Bronchial epithelial cell (primary cell): ENCODE measurements around the gene ZFYVE16. TPM values are rescaled to one million over a fixed set of nuclear protein-coding genes. Genes with fewer than 3 reads are reported as not detected.
"Not testable (repeated sequence)": the region's sequence is repeated elsewhere in the genome, so short reads cannot be mapped to it uniquely, and the experiment has no call there.

Source experiments
- DNase-seq: peaks from one replicate; pipeline ENCODE4 v3.0.0-alpha.2; 2010; ENCODE audit warnings: low read depth
- FAIRE-seq: peaks from 2 replicates; lab custom pipeline; 2011; peaks lifted over from hg19 to GRCh38; lab: Jason Lieb, UNC
- H3K27me3 ChIP-seq: 2 replicates; pipeline ENCODE4 v1.5.1; 2011; ENCODE audit warnings: low read length; ENCODE audit not compliant: control insufficient read depth, insufficient read depth
- H3K36me3 ChIP-seq: 2 replicates; pipeline ENCODE4 v1.5.1; 2011; ENCODE audit warnings: low read length; ENCODE audit not compliant: control insufficient read depth, insufficient read depth
- H3K4me3 ChIP-seq: 2 replicates; pipeline ENCODE4 v1.5.1; 2011; ENCODE audit warnings: mild to moderate bottlenecking, low read depth, low read length, control low read depth
- total RNA-seq: library from RNA; depleted of rRNA; stranded (reverse); fragments of >200 nt; gene quantifications from 2 replicates; pipeline ENCODE4 v1.2.1, GENCODE V29; 2014
- TF ChIP-seq, protein P1 (sequence below): IDR thresholded peaks from 2 replicates; pipeline ENCODE4 v1.5.1; 2011; ENCODE audit warnings: mild to moderate bottlenecking, moderate library complexity, low read length, control low read depth, inconsistent platforms; ENCODE audit not compliant: insufficient read depth, severe bottlenecking

ZFYVE16 gene
- total RNA-seq, 1 donor from 2014 or later, result 16.8 TPM

DNA sequence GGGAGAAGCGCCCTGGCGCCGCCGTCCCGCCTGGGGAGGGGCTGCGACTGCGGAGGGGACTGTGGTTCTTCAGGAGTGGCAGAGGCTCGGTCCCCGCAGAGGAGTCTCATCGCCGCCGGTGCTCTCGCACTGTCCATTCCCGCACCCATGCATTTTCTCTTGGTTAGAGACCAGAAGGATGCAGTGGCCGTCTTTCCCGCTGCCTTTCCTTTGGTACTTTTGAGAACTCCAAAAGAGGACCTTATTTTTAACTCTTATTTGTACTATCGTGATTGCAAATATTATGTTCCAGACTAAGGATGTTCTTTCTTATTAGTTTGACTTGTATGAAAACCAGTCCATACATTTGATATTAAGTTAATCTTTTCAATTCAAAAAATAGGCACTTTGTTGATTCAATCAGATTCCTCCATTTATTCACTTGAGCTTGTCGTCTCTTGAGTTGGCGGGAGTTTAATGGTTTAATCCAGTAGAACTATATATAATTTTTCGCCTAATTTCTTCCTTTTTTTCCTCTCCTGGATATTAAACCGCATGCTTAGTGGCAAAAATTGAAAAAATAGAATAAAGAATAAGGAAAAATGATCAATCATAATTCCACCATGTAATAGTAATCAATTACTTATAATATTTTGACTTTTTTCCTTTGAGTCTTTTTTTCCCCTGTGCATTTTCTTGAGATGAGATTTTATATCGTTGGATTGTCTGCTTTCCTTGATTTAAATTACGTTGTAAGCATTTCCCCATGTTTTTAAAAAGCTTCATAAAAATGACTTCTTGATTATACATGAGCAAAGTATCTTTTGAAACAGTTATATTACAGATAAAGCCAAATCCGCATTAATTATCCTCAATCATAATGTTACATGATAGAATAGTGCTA lies 861 bp downstream of the ZFYVE16 start:
- no peaks in the 10 kb centered on the region for H3K27me3 ChIP-seq
- TF ChIP-seq, protein P1, sequence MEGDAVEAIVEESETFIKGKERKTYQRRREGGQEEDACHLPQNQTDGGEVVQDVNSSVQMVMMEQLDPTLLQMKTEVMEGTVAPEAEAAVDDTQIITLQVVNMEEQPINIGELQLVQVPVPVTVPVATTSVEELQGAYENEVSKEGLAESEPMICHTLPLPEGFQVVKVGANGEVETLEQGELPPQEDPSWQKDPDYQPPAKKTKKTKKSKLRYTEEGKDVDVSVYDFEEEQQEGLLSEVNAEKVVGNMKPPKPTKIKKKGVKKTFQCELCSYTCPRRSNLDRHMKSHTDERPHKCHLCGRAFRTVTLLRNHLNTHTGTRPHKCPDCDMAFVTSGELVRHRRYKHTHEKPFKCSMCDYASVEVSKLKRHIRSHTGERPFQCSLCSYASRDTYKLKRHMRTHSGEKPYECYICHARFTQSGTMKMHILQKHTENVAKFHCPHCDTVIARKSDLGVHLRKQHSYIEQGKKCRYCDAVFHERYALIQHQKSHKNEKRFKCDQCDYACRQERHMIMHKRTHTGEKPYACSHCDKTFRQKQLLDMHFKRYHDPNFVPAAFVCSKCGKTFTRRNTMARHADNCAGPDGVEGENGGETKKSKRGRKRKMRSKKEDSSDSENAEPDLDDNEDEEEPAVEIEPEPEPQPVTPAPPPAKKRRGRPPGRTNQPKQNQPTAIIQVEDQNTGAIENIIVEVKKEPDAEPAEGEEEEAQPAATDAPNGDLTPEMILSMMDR, result no peak
- DNase-seq (peak; percentile 34), FAIRE-seq (no peak)
- peaks cover 3% of the 10 kb centered on the region for H3K36me3 ChIP-seq
- H3K4me3 ChIP-seq, result peak overlapping the region; percentile 94

DNA sequence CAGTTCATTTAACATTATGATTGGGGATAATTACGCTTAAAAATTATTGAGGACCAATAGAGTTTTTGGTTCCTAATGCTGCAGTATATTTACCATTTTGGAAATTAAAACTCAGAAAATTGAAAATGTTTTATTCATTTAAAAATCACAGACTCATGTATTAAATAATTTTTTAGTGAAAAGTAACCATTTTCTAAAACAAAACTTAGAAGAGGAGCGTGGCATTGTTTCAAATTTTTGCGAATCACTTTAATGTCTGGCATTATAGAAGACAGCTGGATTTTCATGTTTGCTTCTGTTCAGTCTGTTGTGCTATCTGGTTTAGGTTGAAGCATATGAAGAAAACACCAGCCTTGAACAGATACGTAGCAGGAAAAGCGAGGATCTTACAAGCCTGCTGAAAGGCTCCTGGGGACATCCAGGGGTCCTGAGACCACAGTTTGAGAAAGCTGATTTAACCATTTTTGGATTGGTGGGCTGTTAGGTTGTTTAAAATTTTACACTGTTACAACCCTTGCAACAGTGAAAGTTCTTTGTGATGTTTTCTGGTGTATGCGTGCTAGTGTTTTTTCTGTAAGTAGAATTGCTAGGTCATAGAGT lies 1.6 kb downstream of the ZFYVE16 start:
- TF ChIP-seq, protein P1, result no peak
- FAIRE-seq, result no peak
- peaks cover 3% of the 10 kb centered on the region for H3K36me3 ChIP-seq
- DNase-seq, result no peak
- no peak overlapping the region for H3K4me3 ChIP-seq
- no peaks in the 10 kb centered on the region for H3K27me3 ChIP-seq

DNA sequence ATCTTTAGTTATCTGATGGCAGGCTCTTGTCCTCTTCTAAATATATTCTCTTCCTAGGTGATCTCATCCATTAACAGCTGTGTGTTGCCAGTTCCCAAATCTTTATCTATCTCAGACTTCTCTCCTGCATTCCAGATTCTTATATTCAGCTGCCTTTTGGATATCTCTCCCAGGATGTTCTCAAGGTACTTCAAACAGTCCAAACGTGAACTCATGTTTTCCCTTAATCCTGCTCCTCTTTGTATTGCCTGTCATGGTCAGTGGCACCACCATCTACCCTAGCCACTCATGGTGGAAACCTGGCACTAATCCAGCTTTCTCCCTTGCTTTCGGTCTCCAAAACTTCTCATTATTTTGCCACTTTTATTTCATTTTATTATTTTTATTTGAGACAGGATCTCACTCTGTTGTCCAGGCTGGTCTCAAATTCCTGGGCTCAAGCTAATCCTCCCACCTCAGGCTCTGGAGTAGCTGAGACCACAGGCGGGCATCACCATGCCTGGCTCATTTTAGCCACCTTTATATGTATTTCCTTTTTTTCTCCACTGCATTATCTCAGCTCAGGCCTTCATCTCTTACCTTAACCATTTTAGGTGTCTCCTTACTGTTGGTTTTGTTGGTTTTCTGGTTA lies 3.8 kb downstream of the ZFYVE16 start:
- H3K36me3 ChIP-seq, result peaks cover 3% of the 10 kb centered on the region
- H3K27me3 ChIP-seq, result no peaks in the 10 kb centered on the region
- FAIRE-seq, result no peak
- TF ChIP-seq, protein P1, result no peak
- no peak for DNase-seq
- H3K4me3 ChIP-seq, result no peak overlapping the region

DNA sequence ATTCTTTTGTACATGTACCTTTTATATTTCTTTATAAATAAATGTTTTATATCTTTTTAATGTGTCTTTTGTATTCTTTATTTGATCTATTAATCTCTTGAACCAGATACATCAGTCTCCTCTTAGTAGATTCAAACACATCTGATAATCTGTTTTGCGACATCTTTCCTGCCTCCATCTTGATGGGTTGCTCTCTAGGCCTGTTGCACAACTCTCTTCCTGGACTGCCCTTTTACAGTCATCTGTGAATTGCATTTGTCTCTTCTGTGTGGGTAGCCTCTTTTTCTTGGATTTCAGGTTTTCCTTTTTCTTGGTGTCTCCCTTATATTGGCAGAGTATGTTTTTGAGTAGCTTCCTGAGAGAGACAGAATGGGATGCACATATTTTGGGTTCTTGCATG lies 6.2 kb downstream of the ZFYVE16 start:
- H3K27me3 ChIP-seq, result no peaks in the 10 kb centered on the region
- H3K4me3 ChIP-seq, result no peak overlapping the region
- TF ChIP-seq, protein P1, result no peak
- H3K36me3 ChIP-seq, result peaks cover 3% of the 10 kb centered on the region
- no peak for FAIRE-seq
- DNase-seq, result peak; percentile 12

DNA sequence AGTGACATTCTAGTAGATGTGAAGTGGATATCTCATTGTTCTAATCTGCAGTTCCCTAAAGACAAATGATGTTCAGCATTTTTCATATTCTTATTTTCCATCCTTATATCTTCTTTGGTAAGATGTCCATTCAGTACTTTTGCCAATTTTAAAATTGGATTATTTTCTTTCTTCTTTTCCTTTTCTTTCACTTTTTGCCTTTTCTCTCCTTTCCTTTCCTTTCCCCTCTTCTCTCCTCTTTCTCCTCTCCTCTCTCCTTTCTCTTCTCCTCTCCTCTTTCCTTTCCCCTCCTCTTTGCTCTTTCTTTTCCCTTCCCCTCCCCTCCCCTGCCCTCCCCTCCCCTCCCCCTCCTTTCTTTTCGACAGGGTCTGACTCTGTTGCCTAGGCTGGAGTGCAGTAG lies 10.1 kb downstream of the ZFYVE16 start:
- TF ChIP-seq, protein P1, result no peak
- no peaks in the 10 kb centered on the region for H3K27me3 ChIP-seq
- no peaks in the 10 kb centered on the region for H3K36me3 ChIP-seq
- no peak overlapping the region for H3K4me3 ChIP-seq
- DNase-seq, result no peak
- no peak for FAIRE-seq

DNA sequence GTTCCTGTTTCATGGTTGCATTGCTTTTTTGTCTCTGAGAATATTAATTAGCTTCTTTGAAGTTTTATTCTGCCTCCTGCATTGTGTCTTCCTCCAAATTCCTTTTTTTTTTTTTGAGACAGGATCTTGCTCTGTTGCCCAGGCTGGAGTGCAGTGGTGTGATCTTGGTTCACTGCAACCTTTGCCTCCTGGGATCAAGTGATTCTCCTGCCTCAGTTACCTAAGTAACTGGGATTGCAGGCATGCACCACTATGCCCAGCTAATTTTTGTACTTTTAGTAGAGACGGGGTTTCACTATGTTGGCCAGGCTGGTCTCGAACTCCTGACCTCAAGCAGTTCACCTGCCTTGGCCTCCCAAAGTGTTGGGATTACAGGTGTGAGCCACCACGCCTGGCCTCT lies 16.5 kb downstream of the ZFYVE16 start:
- not testable (repeated sequence) for DNase-seq, H3K4me3 ChIP-seq, H3K36me3 ChIP-seq, FAIRE-seq, H3K27me3 ChIP-seq
